GM18499 (cell line): ENCODE data around the gene TFAP2A.

ENCODE experiments used
- ATAC-seq: cut with Tn5 transposase; IDR thresholded peaks from one replicate; pipeline ENCODE4 v1.9.1; 2021; ENCODE audit warnings: moderate number of reproducible peaks; ENCODE audit not compliant: insufficient read depth, unreplicated experiment

TFAP2A gene

GRCh38 chr6:10347561-10348327 is 67.1 kb downstream of the TFAP2A start:
- ATAC-seq = no peak
